ENCODE results near the gene ATP5F1E. TPM values are rescaled to one million over a fixed set of nuclear protein-coding genes. Genes with fewer than 3 reads are reported as not detected.
A peak's percentile ranks its signal among the peaks of the same experiment; 100 is the strongest.

Gene ATP5F1E
- total and polyA plus RNA-seq, 12 donors, result 13.3 to 131 (median 55.3) TPM

GRCh38 chr20:59015812-59016711 is 16.1 kb downstream of the ATP5F1E start:
- Histone ChIP-seq H3K27me3 (no peaks in the 10 kb centered on the region), H3K4me1 (replicated peaks in 1 of 2) (peaks cover 0 to 18% of the 10 kb centered on the region in 2 donors), H3K27ac (peak overlapping the region in 2 of 5 donors; percentile 7), H3K36me3 (replicated peaks in 1 of 2) (no peaks in the 10 kb centered on the region), H3K9me3 (replicated peaks in 1 of 3) (no peaks in the 10 kb centered on the region), H3K4me3 (no peak overlapping the region)
- intact Hi-C loops (cut with DNase I), result no loop called here
- WGBS, 4 donors, result 82 to 86% (median 83%) methylated on average over 15 to 16 of the region's 16 CpGs
- peak in 2 of 7 donors; percentile 17 to 52 for DNase-seq
- TF ChIP-seq POLR2A (IDR thresholded peaks at IDR 0.05) (no peak), CTCF (IDR thresholded peaks at IDR 0.05) (no peak)

GRCh38 chr20:59015411-59015810 is 16.7 kb downstream of the ATP5F1E start:
- peak in 2 of 7 donors; percentile 16 to 27 for DNase-seq
- TF ChIP-seq POLR2A (IDR thresholded peaks at IDR 0.05) (no peak), CTCF (IDR thresholded peaks at IDR 0.05) (no peak)
- peaks cover 3 to 18% of the 10 kb centered on the region in 2 donors for H3K4me1 ChIP-seq (replicated peaks in 1 of 2)
- no peak overlapping the region for H3K27ac ChIP-seq
- no peaks in the 10 kb centered on the region for H3K9me3 ChIP-seq (replicated peaks in 1 of 3)
- H3K4me3 ChIP-seq, result no peak overlapping the region
- no peaks in the 10 kb centered on the region for H3K27me3 ChIP-seq
- WGBS, 4 donors, result 92 to 93% (median 92%) methylated on average over 8 to 16 of the region's 16 CpGs
- no peaks in the 10 kb centered on the region for H3K36me3 ChIP-seq (replicated peaks in 1 of 2)
- intact Hi-C loops (cut with DNase I), result no loop called here

GRCh38 chr20:59014680-59015389 is 17.3 kb downstream of the ATP5F1E start:
- DNase-seq, result peak in 2 of 7 donors; percentile 13 to 39
- intact Hi-C loops (cut with DNase I), result no loop called here
- Histone ChIP-seq H3K4me1 (replicated peaks in 1 of 2) (peaks cover 3 to 18% of the 10 kb centered on the region in 2 donors), H3K4me3 (no peak overlapping the region), H3K27ac (peak overlapping the region in 1 of 5 donors; percentile 21), H3K36me3 (replicated peaks in 1 of 2) (no peaks in the 10 kb centered on the region), H3K27me3 (no peaks in the 10 kb centered on the region), H3K9me3 (replicated peaks in 1 of 3) (no peaks in the 10 kb centered on the region)
- TF ChIP-seq POLR2A (IDR thresholded peaks at IDR 0.05) (no peak), CTCF (IDR thresholded peaks at IDR 0.05) (no peak)
- 81 to 93% (median 86%) methylated on average over 11 to 17 of the region's 17 CpGs for WGBS, 4 donors

- Histone ChIP-seq H3K9me3 (replicated peaks in 1 of 3) (no peaks in the 10 kb centered on the region), H3K4me1 (replicated peaks in 1 of 2) (peaks cover 3 to 18% of the 10 kb centered on the region in 2 donors), H3K36me3 (replicated peaks in 1 of 2) (no peaks in the 10 kb centered on the region), H3K27me3 (no peaks in the 10 kb centered on the region), H3K4me3 (no peak overlapping the region), H3K27ac (peak overlapping the region in 1 of 5 donors; percentile 21)
- TF ChIP-seq POLR2A (IDR thresholded peaks at IDR 0.05) (no peak), CTCF (IDR thresholded peaks at IDR 0.05) (no peak)
- 68 to 75% (median 71%) methylated on average over 12 to 13 of the region's 13 CpGs for WGBS, 4 donors
- DNase-seq, result peak in 4 of 7 donors; percentile 12 to 66 (median 30)
- intact Hi-C loops (cut with DNase I), result no loop called here
These were observed 18.1 kb downstream of the ATP5F1E start for GRCh38 chr20:59013959-59014608.

Data from adrenal gland (tissue), 12 donors.